Measurements from ENCODE around the gene BCL2L15.
A peak's percentile ranks its signal among the peaks of the same experiment; 100 is the strongest.
"Not testable (repeated sequence)": the region's sequence is repeated elsewhere in the genome, so short reads cannot be mapped to it uniquely, and the experiment has no call there.

The BCL2L15 gene

DNA sequence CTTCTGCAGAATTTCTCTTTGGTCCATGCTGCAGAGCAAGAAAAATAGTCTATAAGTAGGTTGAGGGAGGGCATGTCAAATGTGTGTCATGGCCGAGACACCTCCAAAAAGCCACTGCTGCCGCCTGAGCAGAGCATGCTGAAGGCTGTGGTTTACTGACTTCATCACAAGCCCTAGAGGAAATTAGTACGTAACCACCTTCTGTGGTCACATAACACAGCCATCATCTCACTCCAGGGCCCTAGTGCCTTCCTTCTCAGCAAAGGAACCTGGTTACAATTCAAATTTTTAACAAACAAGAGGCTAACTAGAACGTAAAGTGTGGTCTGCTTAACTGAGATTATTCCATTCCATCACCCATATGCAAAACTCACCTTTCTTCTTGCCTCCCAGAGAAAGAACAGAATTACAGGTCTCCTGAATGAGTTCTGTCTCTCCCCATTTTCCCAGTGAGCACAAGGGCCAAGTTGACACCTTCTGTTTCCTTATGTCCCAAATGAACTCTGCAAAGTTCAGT is 15.7 kb downstream of the BCL2L15 start, which contains the start of gene PTPN22:
Gene PTPN22, minus strand, starts transcription at position 116 of the 517 bp plus-strand sequence.
- DNase-seq (ENCODE audit: low spot score) = peak; percentile 67

DNA sequence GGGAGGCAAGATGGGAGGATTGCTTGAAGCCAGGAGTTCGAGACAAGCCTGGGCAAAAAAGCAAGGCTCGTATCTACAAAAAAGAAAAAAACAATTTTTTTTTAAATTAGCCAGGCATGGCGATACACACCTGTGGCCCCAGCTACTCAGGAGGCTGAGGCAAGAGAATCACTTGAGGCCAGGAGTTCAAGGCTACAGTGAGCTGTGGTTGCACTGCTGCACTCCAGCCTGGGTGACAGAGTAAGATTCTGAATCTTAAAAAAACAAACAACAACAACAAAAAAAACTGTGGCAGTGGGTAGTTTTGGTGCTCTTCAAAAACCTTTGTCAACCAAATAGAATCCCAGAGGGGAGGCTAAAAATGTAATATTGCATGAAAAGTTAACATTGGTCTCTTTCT is 16.6 kb downstream of the BCL2L15 start:
- no peak for DNase-seq (ENCODE audit: low spot score)

DNA sequence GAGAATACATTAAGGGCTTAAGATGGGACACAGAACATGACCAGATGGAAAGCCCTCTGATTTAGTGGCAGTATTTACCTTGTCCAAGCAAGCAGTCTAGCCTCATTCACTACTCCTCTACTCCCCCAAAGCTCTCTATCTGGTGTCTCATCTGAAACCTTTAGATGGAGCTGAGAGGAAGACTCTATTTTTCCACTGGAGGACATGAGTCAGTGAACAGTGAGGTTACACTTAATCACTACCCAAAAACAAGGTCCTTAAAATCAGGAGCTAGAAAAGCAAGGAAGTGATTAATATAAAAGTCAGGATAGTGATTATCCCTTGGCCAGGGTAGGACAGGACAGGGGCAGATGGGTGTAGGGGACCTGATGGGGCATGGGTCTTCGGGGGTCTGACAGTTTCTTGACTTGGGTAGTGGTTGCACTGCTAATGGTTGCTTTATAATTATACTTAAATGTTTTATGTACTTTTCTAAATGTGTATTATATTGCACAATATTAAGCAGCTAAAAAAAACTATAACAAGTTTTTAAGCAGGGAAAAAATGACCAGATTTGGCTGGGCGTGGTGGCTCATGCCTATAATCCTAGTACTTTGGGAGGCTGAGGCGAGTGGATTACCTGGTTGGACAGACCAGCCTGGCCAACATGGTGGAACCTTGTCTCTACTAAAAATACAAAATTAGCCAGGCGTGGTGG is 18.8 kb downstream of the BCL2L15 start:
- DNase-seq (ENCODE audit: low spot score) = no peak

DNA sequence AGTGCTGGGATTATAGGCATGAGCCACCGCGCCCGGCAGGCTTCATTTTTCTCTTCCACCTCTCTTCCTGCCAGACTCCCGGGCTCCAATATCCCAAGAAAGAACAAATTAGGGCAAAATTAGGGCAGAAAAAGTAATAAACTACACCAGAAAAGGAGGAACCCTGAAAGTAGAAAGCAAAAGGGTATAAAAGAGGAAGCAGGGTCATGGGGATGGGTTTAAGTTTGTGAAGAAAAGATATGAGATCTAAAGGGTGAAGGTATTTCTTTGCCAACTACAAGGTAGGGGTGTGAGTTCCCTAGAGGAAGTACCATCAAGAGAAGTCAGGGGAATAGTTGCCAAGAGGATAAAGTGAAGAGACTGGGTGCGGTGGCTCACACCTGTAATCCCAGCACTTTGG is 25.7 kb downstream of the BCL2L15 start:
- DNase-seq (ENCODE audit: low spot score) = no peak

DNA sequence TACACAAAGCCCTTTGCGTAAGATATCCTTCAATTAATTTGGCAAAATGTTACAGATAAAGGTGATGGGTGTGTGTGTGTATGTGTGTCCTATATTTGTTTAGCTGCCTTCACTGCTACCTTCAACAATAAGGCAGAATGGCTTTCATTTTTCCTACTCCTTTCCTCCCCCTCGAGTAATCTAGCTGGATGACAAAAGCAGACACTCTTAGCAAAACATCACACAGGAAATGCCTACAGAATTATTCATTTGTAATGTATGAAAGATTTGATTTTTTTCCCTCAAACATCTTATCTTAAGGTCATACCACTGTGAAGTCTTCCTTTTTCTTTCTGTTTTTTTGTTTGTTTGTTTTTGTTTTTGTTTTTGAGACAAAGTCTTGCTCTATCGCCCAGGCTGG is 26.5 kb downstream of the BCL2L15 start:
- DNase-seq (ENCODE audit: low spot score) = no peak

DNA sequence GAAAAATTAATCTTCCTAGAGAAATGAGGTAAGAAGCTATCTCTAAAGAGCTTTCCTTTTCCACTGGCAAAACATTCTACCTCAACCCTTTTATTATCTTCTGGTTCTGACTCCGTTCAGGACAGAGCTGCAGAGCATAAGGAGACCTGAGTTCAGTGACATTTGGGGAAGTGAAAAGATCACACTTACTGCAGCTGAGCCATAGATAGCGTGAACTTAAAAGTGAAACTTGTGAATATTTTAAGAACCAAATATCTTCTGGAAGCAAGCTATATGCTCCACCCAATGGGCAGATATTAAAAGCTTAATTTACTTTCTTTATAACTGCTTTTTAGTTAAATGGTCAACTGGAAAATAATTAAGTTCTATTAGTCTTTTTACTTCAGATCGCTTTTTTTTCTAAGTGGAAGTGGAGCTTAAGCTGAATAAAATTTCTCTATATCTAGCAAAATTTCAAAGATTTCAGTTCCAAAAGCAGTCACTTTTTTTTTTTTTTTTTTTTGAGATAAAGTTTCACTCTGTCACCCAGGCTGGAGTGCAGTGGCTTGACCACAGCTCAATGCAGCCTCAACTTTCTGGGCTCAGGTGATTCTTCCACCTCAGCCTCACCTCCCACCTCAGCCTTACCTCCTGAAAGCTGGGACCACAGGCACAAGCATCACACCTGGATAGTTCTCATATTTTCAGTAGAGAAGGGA is 27.8 kb downstream of the BCL2L15 start:
- DNase-seq (ENCODE audit: low spot score) = peak; percentile 53

DNA sequence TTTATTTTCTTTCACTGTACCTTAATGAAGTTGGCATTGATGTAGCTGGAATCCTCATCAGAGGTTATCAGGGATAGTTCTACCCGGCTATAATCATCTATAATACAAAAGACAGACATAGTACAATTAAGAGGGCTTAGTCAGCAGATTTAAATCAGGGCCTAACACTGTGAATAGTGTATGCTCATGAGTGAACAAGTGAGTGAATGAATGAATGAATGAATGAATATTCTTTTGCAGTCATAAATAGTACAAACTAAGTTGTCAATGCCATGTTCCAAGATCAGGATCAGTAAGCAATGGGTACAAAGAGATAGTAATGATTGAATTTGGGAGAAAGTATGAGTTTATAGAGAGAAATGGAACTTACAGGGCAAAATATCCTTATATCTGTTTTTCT is 28.4 kb downstream of the BCL2L15 start:
- no peak for DNase-seq (ENCODE audit: low spot score)

DNA sequence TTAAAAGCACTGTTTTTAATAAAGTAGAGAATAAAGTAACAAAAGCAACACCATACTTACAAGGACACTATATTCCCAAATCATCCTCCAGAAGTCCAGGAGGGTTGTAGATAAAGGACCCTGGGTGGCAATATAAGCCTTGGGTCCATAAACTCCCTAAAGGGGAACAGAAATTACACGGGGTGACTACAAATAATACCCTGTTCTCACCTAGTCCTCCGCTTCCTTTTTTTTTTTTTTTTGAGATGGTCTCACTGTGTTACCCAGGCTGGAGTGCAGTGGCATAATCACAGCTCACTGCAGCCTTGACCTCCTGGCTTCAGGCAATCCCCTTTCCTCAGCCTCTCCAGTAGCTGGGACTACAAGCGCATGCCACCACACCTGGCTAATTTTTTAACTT is 29.0 kb downstream of the BCL2L15 start:
- DNase-seq (ENCODE audit: low spot score) = no peak

DNA sequence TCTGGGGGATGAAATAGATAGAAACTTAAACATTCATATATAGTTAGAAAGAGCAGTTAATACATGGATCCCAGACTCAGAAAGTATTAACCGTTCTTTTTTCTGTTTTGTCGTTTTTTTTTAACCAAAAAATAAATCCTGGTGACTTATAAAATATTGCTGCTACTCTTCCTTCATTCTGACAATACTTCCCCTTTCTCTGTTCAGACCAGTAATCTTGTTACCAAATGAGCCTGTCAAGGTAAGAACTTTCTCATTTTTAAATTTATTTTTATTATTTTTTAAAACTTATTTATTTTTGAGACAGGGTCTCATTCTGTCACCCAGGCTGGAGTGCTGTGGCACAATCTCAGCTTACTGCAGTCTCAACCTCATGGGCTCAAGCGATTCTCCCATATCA is 29.6 kb downstream of the BCL2L15 start:
- no peak for DNase-seq (ENCODE audit: low spot score)

DNA sequence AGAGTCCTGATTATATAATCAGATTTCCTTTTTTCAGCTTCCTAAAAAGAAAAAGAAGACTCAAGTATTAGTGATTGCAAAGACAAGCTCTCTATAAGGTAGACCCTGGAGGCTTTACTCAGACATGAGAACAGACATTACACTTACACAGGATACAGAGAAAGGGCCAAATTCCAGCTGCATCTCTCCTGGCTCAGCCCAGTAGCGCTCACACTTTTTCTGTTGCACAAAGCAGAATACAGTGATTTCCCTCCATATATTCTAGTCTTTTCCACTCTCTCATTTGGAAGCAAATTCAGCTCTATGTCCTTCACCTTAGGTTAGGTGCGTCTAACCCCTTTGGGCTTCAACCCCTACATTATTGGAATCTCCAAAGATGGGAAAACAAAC is 31.0 kb downstream of the BCL2L15 start:
- no peak for DNase-seq (ENCODE audit: low spot score)

DNA sequence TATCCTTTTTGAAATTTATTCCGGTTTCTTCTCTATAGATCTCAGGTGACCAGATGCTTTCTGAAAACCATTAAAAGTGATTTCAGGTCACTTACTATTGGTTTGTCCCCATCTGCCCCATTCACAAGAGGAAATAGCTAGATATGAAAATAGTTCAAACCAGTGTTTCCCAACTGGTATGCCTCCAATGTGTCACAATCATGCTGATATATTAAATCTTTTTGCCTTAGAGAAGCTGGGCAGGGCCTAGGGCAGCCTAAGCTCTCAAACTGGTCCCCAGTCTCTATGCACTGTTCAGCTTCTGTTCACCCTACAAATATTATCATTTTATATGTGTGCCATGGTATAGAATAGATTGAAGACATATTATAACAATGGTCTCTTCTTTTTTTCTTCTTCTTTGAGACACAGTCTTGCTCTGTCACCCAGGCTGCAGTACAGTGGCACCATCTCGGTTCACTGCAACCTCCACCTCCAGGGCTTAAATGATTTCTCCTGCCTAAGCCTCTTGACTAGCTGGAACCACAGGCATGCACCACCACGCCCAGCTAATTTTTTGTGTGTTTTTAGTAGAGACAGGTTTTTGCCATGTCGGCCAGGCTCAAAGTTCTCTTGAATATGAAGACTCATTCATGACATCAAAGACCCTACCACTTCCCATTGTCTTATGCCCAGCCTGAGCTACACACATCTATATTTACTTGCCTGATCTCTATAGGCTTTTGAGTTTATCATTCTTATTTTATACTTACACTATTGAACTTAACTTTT is 31.6 kb downstream of the BCL2L15 start:
- no peak for DNase-seq (ENCODE audit: low spot score)

DNA sequence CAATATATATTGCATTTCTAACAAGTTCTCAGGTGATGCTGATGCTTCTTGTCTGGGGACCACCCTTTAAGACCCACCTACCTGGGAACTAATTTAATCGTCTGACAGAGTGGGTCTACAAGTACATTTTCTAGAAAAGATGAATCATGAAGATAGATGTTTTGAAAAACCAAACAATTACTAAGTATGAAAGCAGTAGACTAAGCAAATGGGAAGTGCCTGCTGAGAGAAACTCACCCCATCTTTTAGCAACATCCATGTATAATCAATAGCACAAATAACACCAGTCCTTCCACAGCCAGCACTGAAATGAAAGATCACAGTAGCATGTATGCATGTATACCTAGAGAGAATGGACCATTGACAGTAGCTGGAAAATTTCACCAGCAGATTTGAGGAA is 33.1 kb downstream of the BCL2L15 start:
- no peak for DNase-seq (ENCODE audit: low spot score)

DNA sequence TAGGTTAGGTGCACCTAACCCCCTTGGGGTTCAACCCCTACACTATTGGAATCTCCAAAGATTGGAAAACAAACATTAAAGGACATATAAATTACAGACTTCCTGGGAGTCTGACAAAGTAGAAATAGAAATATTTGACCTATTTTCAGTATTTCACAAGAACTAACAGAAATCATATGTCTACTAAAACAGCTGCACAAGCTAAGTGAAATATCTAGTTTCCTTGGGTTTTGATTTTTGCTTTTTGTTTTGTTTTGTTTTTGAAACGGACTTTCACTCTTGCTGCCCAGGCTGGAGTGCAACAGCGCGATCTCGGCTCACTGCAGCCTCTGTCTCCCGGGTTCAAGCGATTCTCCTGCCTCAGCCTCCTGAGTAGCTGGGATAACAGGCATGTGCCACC is 34.7 kb downstream of the BCL2L15 start:
- DNase-seq (ENCODE audit: low spot score) = not testable (repeated sequence)

DNA sequence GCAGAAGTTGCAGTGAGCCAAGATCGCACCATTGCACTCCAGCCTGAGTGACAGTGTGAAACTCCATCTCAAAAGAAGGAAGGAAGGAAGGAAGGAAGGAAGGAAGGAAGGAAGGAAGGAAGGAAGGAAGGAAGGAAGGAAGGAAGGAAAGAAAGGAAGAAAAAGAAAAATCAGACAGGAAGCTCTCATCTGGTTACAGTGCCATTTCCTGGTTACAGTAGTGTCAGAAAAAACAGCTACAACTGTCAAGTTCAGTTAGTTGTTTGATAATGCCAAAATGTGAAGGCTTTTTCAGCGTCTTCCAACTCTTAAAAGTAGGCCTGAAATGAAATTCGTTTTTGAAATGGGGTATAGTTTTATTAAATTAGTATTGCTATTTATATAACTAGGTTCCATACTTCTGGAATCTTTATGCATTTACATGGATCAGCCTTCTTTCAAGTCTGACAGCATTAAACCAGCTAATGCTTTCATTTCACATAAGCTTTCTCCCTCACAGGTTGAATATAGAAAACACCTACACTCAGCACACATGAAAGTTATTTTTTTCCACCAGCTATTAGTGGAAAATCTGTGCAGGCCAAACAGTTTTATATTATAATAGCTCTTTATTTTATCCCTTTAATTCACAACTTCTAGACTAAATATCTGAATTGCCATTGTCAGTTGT is 37.1 kb downstream of the BCL2L15 start:
- no peak for DNase-seq (ENCODE audit: low spot score)

DNA sequence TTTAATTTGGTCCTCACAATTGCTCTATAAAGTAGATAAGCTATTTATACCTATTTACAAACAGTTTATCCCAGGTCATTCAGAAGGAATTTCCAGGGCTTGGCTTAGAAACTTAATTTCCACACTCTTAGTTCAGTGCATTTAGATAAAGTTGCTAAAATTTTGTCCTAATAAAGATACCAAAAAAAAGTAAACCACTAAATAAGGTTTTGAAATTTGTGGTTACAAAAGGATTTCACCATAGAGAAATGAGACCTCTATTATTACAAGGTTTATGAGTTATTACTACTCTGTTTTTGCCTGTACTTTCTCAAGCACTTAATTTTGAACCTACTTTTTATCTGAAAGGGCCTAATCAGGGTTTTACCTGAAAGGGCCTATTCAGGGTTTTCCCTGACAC is 38.3 kb downstream of the BCL2L15 start:
- no peak for DNase-seq (ENCODE audit: low spot score)

DNA sequence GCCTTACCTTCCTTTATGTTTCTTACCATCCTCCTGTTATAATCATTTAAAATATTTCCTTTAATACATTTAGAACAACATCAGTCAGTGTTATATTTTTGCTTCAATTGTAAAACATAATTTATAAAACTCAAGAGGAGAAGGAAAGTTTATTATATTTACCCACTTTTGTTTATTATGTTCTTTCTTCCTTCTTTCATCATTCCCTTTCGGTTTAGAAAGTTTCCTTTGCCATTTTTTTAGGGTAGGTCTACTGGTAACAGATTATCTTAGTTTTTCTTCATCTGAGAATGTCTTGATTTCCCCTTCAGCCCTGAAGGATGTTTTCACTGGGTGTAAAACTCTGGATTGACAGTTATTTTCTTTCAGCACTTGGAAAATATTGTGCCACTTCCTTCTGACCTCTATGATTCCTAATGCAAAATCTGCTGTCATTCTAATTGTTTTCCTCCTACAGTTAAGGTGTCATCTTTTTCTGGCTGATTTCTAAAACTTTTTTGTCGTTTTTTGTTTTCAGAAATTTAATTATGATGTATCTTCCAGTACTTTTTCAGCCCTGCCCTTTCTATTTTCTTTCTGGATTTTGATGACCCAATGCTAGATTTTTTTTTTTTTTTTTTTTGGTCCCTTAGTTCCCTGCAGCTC is 40.9 kb downstream of the BCL2L15 start:
- no peak for DNase-seq (ENCODE audit: low spot score)

DNA sequence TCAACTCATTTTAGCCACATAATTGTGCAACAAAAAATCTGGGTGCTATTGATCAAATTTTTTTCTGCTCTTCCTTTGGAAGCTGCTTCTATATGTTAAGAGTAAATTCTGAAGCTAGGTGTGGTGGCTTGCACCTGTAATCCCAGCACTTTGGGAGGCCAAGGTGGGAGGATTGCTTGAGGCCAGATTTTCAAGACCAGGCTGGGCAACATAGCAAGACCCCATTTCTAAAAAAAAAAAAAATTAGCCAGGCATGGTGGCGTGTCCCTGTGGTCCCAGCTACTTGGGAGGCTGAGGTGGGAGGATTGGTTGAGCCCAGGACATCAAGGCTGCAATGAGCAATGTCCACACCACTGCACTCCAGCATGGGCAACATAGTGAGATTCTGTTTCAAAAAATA is 50.8 kb downstream of the BCL2L15 start:
- DNase-seq (ENCODE audit: low spot score) = no peak

DNA sequence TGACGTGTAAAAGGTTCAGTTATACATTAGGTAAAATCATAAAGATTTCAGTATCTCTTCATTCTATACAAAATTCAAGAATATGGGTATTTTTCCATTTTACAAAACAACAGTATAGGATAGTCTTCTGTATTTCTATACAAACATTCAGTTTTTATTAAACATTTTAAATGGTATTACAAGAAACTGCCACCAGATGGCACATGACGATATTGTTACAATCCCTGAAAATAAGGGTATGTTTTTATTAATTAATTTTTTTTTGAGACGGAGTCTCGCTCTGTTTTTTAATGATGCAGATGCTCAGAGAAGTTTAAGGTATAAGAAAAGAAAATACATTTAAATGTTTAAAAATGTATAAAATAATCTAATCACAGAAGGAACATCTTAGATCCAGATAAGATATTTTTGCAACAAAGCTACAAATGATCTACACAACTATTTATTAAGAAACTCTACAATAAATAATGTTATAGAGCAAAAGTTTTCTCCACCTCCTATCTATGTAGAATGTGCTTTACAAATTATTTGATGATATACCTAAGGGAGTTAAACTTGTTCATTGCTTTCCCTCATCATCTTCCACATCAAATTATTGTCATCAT is 51.6 kb downstream of the BCL2L15 start:
- DNase-seq (ENCODE audit: low spot score) = peak; percentile 81

DNA sequence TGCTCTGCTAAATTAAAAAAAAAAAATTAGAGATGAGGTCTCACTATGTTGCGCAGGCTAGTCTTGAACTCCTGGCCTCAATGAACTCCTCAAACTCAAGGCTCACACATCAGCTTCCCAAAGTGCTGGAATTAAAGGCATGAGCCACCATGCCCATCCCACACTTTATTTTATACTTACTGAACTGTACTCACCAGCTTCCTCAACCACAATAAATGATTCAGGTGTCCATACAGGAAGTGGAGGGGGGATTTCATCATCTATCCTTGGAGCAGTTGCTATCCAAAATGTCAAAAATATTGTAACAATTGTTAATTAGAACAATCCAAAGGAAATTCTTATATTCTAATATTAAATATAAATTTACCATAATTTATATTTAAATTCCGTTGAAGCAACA is 52.7 kb downstream of the BCL2L15 start:
- no peak for DNase-seq (ENCODE audit: low spot score)
